ENCODE data around the gene RPL28. TPM values are rescaled to one million over a fixed set of nuclear protein-coding genes. Genes with fewer than 3 reads are reported as not detected.

Gene RPL28
- total and polyA plus RNA-seq, 10 of the 15 experiments (the other 5 are each of a cell fraction or from before 2014, with no cell fraction given), result 260 to 3,542 (median 891) TPM

DNA sequence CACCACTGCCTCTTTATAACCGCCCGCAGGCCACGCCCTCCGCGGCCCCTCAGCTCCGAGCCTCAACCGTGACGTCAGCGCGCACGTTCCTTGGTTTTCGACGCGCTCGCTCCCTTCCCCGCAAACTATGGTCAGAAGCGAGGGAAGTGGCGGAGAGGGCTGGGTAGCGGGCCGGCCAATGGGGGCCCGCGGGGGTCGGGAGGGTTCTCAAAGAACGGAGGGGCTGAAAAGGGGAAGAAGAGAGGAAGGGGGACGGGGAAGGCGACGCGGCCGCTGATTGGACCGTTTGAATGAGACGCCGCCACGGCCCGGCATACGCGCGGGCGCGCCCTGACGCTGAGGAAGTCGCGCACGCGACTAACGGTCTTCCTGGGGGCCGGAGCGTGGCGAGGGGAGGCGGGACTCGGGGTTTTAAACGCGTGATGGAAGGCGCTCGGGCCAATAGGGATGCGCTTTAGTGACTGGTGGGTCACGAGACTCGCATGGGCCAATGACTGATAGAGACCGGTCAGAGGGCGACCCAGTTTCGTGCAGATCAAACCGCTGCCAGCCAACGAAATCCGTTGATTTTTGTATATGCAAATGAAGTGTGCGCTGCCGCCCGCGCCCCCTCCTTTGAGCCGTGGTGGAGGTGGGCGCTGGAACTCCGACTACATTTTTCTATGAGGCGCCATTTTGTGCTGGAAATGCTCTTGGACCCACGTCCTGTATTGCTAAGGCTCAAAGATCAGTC is 22.2 kb downstream of the RPL28 start (continued):
- TF ChIP-seq POU2F2 (IDR thresholded peaks at IDR 0.05; ENCODE audit: borderline replicate concordance, low read depth, low read length) (peak; percentile 97; the same call in 2 of the 3 replicates), JUNB (IDR thresholded peaks at IDR 0.05) (no peak), ZNF274 (IDR thresholded peaks at IDR 0.05; ENCODE audit: insufficient read depth, insufficient read length) (no peak), TBL1XR1 (IDR thresholded peaks at IDR 0.05; ENCODE audit: low read depth, low read length) (no peak; the same call in 1 of the 2 replicates), GABPA (IDR thresholded peaks at IDR 0.05; ENCODE audit: low read depth) (no peak), ZNF217 (IDR thresholded peaks at IDR 0.05) (no peak; the same call in 1 of the 2 replicates), ASH2L (IDR thresholded peaks at IDR 0.05; ENCODE audit: borderline replicate concordance, low read depth) (no peak), SPI1 (IDR thresholded peaks at IDR 0.05; ENCODE audit: borderline replicate concordance, insufficient read depth, low read depth, low read length) (peak; percentile 77), NFXL1 (IDR thresholded peaks at IDR 0.05; ENCODE audit: borderline replicate concordance) (no peak), TARDBP (IDR thresholded peaks at IDR 0.05; ENCODE audit: borderline replicate concordance) (no peak), KAT2A (conservative IDR thresholded peaks at IDR 0.05; ENCODE audit: control insufficient read depth, low read depth, low read length) (no peak), ATF7 (IDR thresholded peaks at IDR 0.05; ENCODE audit: low read depth) (peak; percentile 89), TCF7 (IDR thresholded peaks at IDR 0.05; ENCODE audit: borderline replicate concordance) (no peak), EED (IDR thresholded peaks at IDR 0.05; ENCODE audit: low read depth) (no peak), BCL11A (IDR thresholded peaks at IDR 0.05; ENCODE audit: low read depth, low read length) (no peak), SRF (IDR thresholded peaks at IDR 0.05; ENCODE audit: low read depth in 2 of 2, low read length in 2 of 2) (no peak), NR2C2 (IDR thresholded peaks at IDR 0.05; ENCODE audit: borderline replicate concordance, control insufficient read depth, insufficient read length, low read depth) (no peak), HDAC6 (IDR thresholded peaks at IDR 0.05; ENCODE audit: unreplicated experiment) (no peak), HCFC1 (IDR thresholded peaks at IDR 0.05; ENCODE audit: low read length) (no peak), MTA2 (IDR thresholded peaks at IDR 0.05; ENCODE audit: low read depth) (0 out of 2 replicates have a peak, but pooled peaks have one; percentile 6), ZBED1 (IDR thresholded peaks at IDR 0.05; ENCODE audit: borderline replicate concordance) (no peak), IRF4 (IDR thresholded peaks at IDR 0.05; ENCODE audit: low read depth, low read length) (no peak), SUZ12 (IDR thresholded peaks at IDR 0.05; ENCODE audit: unreplicated experiment) (no peak), SMAD5 (IDR thresholded peaks at IDR 0.05; ENCODE audit: low read depth) (no peak), ZNF207 (IDR thresholded peaks at IDR 0.05; ENCODE audit: borderline replicate concordance) (no peak; the same call in 1 of the 2 replicates), NRF1 (conservative IDR thresholded peaks at IDR 0.05; ENCODE audit: low read depth, low read length) (0 out of 2 replicates have a peak, but pooled peaks have one; percentile 34)
- TF ChIP-seq, protein P1, sequence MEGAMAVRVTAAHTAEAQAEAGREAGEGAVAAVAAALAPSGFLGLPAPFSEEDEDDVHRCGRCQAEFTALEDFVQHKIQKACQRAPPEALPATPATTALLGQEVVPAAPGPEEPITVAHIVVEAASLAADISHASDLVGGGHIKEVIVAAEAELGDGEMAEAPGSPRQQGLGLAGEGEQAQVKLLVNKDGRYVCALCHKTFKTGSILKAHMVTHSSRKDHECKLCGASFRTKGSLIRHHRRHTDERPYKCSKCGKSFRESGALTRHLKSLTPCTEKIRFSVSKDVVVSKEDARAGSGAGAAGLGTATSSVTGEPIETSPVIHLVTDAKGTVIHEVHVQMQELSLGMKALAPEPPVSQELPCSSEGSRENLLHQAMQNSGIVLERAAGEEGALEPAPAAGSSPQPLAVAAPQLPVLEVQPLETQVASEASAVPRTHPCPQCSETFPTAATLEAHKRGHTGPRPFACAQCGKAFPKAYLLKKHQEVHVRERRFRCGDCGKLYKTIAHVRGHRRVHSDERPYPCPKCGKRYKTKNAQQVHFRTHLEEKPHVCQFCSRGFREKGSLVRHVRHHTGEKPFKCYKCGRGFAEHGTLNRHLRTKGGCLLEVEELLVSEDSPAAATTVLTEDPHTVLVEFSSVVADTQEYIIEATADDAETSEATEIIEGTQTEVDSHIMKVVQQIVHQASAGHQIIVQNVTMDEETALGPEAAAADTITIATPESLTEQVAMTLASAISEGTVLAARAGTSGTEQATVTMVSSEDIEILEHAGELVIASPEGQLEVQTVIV (IDR thresholded peaks at IDR 0.05; ENCODE audit: borderline replicate concordance, partially characterized antibody), result peak; percentile 61
- TF ChIP-seq, protein P2, sequence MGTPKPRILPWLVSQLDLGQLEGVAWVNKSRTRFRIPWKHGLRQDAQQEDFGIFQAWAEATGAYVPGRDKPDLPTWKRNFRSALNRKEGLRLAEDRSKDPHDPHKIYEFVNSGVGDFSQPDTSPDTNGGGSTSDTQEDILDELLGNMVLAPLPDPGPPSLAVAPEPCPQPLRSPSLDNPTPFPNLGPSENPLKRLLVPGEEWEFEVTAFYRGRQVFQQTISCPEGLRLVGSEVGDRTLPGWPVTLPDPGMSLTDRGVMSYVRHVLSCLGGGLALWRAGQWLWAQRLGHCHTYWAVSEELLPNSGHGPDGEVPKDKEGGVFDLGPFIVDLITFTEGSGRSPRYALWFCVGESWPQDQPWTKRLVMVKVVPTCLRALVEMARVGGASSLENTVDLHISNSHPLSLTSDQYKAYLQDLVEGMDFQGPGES (IDR thresholded peaks at IDR 0.05), result peak; percentile 70; the same call in 1 of the 2 replicates
- TF ChIP-seq, protein P3, sequence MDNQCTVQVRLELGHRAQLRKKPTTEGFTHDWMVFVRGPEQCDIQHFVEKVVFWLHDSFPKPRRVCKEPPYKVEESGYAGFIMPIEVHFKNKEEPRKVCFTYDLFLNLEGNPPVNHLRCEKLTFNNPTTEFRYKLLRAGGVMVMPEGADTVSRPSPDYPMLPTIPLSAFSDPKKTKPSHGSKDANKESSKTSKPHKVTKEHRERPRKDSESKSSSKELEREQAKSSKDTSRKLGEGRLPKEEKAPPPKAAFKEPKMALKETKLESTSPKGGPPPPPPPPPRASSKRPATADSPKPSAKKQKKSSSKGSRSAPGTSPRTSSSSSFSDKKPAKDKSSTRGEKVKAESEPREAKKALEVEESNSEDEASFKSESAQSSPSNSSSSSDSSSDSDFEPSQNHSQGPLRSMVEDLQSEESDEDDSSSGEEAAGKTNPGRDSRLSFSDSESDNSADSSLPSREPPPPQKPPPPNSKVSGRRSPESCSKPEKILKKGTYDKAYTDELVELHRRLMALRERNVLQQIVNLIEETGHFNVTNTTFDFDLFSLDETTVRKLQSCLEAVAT (IDR thresholded peaks at IDR 0.05), result peak; percentile 16; the same call in 1 of the 2 replicates
